Breast epithelium (tissue), 4 donors: Measurements from ENCODE around the gene CEACAM6. TPM values are rescaled to one million over a fixed set of nuclear protein-coding genes. Genes with fewer than 3 reads are reported as not detected.
A peak's percentile ranks its signal among the peaks of the same experiment; 100 is the strongest.
"Not testable (repeated sequence)": the region's sequence is repeated elsewhere in the genome, so short reads cannot be mapped to it uniquely, and the experiment has no call there.

Experiments used
- DNase-seq, 2 donors: peaks; one replicate each; pipeline ENCODE4 v3.0.0-alpha.2; 2019; ENCODE audit warnings: low spot score in 2 of 2
- H3K27ac ChIP-seq, 2 donors: fragments of 200-600 bp; sonication (generic) in 1 of 2; one replicate each; pipeline ENCODE4 v1.5.1; 2016 to 2019; ENCODE audit warnings: mild to moderate bottlenecking in 1 of 2
- H3K27me3 ChIP-seq, 2 donors: fragments of 200-600 bp; sonication (generic) in 1 of 2; one replicate each; pipeline versions ENCODE4 v1.5.1 to v1.6.0; 2017 to 2019; ENCODE audit warnings: control low read depth in 1 of 2, mild to moderate bottlenecking in 1 of 2
- H3K36me3 ChIP-seq: fragments of 200-600 bp; one replicate; pipeline ENCODE4 v1.5.1; 2019
- H3K4me1 ChIP-seq, 2 donors: fragments of 200-600 bp; sonication (generic); one replicate each; pipeline ENCODE4 v1.5.1; 2016 to 2019; ENCODE audit warnings: control low read depth in 1 of 2
- H3K4me3 ChIP-seq, 3 donors: fragments of 200-600 bp; sonication (generic); 1 replicate in 2 of 3; 2 replicates in 1 of 3; pipeline ENCODE4 v1.5.1; 2016 to 2019; ENCODE audit warnings: mild to moderate bottlenecking in 3 of 3, moderate library complexity in 2 of 3
- H3K9me3 ChIP-seq, 2 donors: fragments of 200-600 bp; sonication (generic) in 1 of 2; one replicate each; pipeline ENCODE4 v1.5.1; 2016 to 2019; ENCODE audit warnings: control low read depth in 1 of 2
- POLR2A ChIP-seq: fragments of 450-650 bp; IDR thresholded peaks from one replicate; pipeline ENCODE4 v1.6.1; 2016; ENCODE audit warnings: antibody characterized with exemption, mild to moderate bottlenecking, moderate library complexity
- POLR2AphosphoS5 ChIP-seq, 3 donors: sonication (generic); formaldehyde crosslinking; IDR thresholded peaks; one replicate each; pipeline ENCODE4 v1.6.1; 2017; ENCODE audit warnings: antibody characterized with exemption in 3 of 3
- intact Hi-C: fragments of 100-400 bp; cut with DNase I; formaldehyde crosslinking; loops from one replicate; pipeline ENCODE4 v1.15.1; 2023; ENCODE audit warnings: low total_unique reads
- total RNA-seq, 3 donors: library from RNA; depleted of rRNA; stranded (reverse); fragments of >200 nt; gene quantifications; one replicate each; pipeline ENCODE4 v1.1.0, GENCODE V29; 2016
- TF ChIP-seq, protein P1 (sequence below), 3 donors: fragments of 450-650 bp; IDR thresholded peaks; one replicate each; pipeline ENCODE4 v1.5.1; 2016 to 2017; ENCODE audit warnings: antibody characterized with exemption in 3 of 3, mild to moderate bottlenecking in 3 of 3, moderate library complexity in 3 of 3

The CEACAM6 gene
- total RNA-seq, 3 donors from 2014 or later: 1.0 to 6.9 TPM; not detected in 1

GRCh38 chr19:41748012-41748411 is 7.3 kb upstream of the CEACAM6 start:
- peaks cover 0 to 9% of the 10 kb centered on the region in 2 donors for H3K27me3 ChIP-seq
- no peak overlapping the region for H3K27ac ChIP-seq
- TF ChIP-seq, protein P1, sequence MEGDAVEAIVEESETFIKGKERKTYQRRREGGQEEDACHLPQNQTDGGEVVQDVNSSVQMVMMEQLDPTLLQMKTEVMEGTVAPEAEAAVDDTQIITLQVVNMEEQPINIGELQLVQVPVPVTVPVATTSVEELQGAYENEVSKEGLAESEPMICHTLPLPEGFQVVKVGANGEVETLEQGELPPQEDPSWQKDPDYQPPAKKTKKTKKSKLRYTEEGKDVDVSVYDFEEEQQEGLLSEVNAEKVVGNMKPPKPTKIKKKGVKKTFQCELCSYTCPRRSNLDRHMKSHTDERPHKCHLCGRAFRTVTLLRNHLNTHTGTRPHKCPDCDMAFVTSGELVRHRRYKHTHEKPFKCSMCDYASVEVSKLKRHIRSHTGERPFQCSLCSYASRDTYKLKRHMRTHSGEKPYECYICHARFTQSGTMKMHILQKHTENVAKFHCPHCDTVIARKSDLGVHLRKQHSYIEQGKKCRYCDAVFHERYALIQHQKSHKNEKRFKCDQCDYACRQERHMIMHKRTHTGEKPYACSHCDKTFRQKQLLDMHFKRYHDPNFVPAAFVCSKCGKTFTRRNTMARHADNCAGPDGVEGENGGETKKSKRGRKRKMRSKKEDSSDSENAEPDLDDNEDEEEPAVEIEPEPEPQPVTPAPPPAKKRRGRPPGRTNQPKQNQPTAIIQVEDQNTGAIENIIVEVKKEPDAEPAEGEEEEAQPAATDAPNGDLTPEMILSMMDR (IDR thresholded peaks at IDR 0.05): no peak
- TF ChIP-seq POLR2AphosphoS5 (IDR thresholded peaks at IDR 0.05): no peak
- TF ChIP-seq POLR2A: no peak
- no peak for DNase-seq
- intact Hi-C loops: no loop called here
- no peaks in the 10 kb centered on the region for H3K36me3 ChIP-seq
- H3K4me1 ChIP-seq: no peaks in the 10 kb centered on the region
- H3K4me3 ChIP-seq: no peak overlapping the region
- H3K9me3 ChIP-seq: no peaks in the 10 kb centered on the region

GRCh38 chr19:41750248-41751134 is 4.8 kb upstream of the CEACAM6 start:
- H3K36me3 ChIP-seq, H3K9me3 ChIP-seq, H3K4me3 ChIP-seq, DNase-seq, H3K27me3 ChIP-seq, H3K4me1 ChIP-seq, intact Hi-C loops: not testable (repeated sequence)
- peak overlapping the region; percentile 20 to 40 for H3K27ac ChIP-seq

- TF ChIP-seq POLR2AphosphoS5 (IDR thresholded peaks at IDR 0.05): no peak
- TF ChIP-seq, protein P1 (IDR thresholded peaks at IDR 0.05): peak; percentile 19 to 62 (median 39)
- Histone ChIP-seq H3K27ac (peak overlapping the region in 1 of 2 donors; percentile 49), H3K4me1 (no peaks in the 10 kb centered on the region), H3K9me3 (no peaks in the 10 kb centered on the region), H3K36me3 (no peaks in the 10 kb centered on the region), H3K27me3 (no peaks in the 10 kb centered on the region), H3K4me3 (no peak overlapping the region)
- intact Hi-C loops: no loop called here
- DNase-seq: peak; percentile 44 to 74
These were observed 2.2 kb upstream of the CEACAM6 start for GRCh38 chr19:41753159-41753558.

GRCh38 chr19:41753936-41754529 is 1.3 kb upstream of the CEACAM6 start:
- Histone ChIP-seq H3K27ac (no peak overlapping the region), H3K4me1 (no peaks in the 10 kb centered on the region), H3K9me3 (no peaks in the 10 kb centered on the region), H3K36me3 (no peaks in the 10 kb centered on the region), H3K4me3 (no peak overlapping the region), H3K27me3 (no peaks in the 10 kb centered on the region)
- DNase-seq: no peak
- intact Hi-C loops: no loop called here
- TF ChIP-seq, protein P1 (IDR thresholded peaks at IDR 0.05): peak; percentile 26 to 51 (median 48)
- TF ChIP-seq POLR2AphosphoS5 (IDR thresholded peaks at IDR 0.05): no peak
- no peak for TF ChIP-seq POLR2A

GRCh38 chr19:41758846-41759245 is 3.5 kb downstream of the CEACAM6 start:
- Histone ChIP-seq H3K27me3 (peaks cover 0 to 7% of the 10 kb centered on the region in 2 donors), H3K27ac (no peak overlapping the region), H3K4me1 (no peaks in the 10 kb centered on the region), H3K4me3 (no peak overlapping the region), H3K36me3 (no peaks in the 10 kb centered on the region), H3K9me3 (no peaks in the 10 kb centered on the region)
- intact Hi-C loops: no loop called here
- DNase-seq: no peak
- no peak for TF ChIP-seq POLR2A
- TF ChIP-seq POLR2AphosphoS5 (IDR thresholded peaks at IDR 0.05): no peak
- TF ChIP-seq, protein P1 (IDR thresholded peaks at IDR 0.05): no peak
